Activated gamma-delta T cell treated with anti-CD3 and anti-CD28 coated beads, Interleukin-2, amount 50 U/mL, for 16 hours (primary cell): ENCODE measurements around the gene ACTR10.

Experiments
- DNase-seq: peaks from one replicate; pipeline ENCODE4 v3.0.0-alpha.2; 2020; ENCODE audit warnings: low read depth

The ACTR10 gene

DNA sequence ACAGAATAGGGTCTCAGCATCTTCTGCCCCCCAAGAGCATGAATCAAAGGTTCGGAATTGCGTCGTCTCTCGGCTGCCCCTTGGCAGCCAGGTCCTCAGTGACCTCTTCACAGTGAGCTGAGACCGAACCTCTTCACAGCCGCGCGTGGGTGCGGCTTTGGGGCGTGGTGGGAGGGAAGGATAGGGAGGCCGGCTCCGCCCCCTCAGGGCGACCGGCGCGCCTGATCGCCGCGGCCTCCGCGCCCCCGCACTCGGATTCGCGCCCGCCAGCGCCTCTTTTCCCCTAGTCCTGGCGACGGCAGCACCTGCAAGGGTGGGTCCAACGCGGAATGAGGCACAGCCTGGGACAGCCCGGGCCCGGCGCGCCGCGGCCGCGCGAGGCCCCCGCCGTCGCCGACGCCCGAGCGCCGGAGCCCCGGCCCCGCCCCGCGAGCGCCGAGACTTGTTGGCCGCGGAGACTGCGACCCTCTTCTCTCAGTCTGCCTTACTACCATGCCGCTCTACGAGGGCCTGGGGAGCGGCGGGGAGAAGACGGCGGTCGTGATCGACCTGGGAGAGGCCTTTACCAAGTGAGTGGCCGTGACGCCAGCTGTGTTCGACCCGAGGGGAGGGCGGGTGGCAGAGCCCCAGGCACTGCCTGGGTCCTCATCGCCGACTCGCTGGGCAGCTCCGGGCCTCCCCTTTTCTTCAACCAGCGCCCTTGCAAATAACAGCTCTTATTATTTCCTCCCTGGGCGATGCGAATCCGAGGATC, at the start of gene ACTR10:
Gene ACTR10, plus strand, starts transcription at position 424 of the 754 bp plus-strand sequence. Its CDS starts 69 bp downstream, at position 493.
- DNase-seq: peak; percentile 74

DNA sequence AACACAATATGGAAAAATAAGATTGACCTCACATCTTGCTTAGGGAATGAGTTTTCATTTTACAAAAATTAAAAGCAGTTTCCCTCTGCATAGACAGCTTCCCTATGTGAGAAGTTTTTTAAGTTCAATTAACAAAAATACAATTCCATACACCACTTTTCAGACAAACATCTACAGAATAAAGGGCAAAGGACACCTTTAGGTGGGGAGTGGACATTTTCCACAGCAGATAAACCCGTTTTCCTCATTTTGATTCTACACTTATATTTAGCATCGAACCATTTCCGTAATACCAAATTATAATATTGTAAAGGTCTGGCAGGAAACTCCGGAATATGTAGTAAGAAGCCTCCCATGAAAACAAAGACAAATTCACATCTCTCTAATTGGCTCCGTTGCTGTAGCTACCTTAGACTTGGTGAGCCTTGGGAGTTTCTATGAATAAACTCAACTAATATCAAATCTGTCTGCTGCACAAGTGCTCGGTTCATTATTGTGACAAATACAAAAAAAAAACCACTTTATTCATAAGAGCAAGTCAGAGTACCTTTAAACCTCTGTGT, 49.6 kb upstream of the ACTR10 start:
- no peak for DNase-seq

DNA sequence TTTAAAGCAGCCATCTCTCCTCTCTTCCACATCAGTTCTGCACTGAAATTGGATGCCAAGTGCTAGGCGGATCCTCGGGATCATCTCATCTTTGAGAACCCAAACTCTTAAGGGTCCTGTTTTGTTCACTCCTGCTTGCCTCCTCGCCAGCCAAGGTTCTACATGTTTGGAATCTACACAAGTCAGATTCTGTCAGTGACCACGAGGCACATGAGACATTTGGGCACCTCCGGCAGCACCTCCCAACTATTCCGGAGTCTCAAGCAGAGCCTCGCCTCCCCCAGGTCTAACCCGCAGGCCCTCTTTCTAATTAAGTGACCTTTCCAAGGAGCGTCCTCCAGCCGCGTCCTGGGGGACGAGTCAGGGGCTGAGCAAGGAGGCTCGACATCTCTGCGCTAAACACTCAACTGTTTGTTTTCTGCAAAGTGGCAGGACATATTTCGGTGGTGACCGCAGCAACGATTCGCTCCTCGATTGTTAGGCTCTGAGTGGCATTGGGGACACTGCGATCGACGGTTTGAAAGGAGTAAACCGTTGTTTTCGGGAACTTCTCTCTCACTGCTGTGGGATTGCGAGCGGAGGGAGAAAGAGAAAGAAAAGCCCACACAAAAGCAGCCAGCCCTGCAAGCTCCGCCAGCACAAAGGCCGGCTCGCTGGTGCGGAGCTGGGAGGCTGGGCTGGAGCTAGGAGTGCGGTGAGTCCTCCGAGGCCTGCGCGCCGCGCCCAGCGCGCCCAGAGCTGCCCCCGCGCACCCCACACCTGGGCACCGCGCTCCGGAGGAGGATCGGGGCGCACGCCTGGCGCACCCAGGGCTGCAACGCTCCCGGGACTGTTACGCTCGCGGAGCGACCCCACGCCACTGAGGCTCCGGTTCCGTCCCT, 48.6 kb upstream of the ACTR10 start:
- no peak for DNase-seq

DNA sequence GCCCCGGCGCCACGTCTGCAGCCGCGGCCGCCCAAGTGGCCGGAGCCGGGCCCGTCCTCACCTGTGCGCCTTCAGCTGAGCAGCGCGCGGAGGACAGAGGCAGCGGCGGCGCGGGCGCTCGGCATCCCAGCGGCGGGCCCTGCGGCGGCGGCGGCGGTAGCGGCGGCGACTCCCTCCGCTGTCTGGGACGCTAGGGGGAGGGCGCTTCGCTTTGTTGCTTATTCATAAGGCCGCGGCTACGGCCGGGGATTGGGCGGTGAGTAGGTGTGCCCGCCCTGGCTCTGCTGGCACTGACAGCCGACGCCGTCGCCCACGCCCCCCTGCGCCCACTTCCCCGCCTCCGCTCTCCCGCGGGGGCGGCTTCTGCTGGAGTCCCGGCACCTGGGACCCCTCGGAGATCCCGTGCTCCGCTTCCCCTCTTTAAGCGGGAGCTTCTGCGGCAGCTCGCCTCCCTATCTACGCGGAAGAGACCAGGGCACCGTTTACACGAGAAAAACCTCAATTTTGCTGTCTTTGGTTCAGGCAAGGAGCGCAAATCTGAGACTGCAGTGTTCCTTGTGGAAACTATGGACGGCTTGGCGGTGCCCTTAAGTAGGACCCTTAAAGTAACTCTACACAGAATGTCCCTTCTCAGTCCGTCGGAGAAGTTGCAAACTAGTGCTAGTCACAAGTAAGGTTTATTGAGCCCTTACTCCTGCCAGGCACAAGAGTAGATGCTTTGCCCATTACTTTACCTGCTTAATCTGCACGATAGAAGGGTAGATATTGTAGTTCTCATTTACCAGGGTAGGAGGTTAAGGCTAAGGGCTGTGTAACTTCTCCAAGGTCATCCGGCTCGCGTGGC, 47.7 kb upstream of the ACTR10 start, which contains the start of gene ARMH4:
Gene ARMH4, minus strand, starts transcription at position 200 of the 844 bp plus-strand sequence. CDS start 12,855 bp downstream, outside the sequence.
- DNase-seq: peak; percentile 31

DNA sequence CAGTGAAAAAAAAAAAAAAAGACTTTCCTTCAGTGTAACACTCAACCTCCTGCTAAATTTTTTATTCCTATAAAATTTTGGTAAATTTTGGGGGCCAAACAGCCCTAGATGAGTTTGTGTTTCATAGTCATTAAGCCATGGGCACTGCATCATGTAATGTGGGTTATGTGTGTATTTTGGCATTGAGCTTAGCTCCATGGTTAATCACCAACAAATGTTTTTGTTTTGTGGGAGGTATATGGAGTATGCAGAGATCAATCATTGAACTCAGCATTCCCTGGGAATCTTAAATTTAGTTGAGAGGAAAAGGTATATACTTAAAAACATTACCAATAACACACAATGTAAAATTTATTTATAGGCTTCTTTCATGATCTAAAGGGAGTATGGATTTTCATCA, 39.4 kb upstream of the ACTR10 start:
- DNase-seq: no peak

DNA sequence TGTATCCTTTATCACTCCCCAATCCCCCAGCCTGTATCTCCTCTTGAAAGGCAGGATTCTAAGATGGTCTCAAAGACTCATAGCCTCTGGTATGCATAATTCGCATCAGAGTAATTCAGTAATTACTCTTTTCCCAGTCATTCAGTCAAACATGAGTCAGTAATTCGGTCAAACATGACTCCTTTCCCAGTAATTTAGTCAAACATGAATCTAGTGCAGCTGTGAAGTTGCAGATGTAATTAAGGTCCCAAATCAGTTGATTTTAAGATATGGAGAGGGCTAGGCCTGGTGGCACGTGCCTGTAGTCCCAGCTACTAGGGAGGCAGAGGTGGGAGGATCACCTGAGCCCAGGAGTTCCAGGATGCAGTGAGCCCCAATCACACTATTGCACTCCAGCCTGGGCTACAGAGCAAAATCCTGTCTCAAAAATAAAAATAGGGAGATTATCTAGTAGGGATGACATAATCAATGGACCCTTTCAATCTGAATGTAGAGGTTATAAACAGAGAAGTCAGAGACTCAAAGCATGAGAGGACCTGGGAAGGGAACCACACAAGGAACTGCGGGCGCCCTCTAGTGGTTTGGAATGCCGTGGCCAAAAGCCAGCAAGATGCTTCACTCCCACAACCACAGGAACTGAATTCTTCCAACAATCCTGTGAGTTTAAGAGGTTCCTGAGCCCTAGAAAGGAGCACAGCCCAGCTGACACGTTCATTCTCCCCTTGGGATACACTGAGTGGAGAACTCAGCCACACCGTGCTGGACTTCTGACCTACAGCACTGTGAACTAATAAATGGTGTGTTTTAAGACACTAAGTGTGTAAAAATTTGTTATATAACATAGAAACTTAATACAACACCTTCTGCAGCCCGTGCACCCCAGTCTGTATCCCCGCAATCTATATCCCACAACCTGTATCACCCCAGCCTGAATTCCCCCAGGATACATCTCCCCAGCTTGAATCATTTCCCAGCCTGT, 33.7 kb upstream of the ACTR10 start:
- DNase-seq: peak; percentile 66

DNA sequence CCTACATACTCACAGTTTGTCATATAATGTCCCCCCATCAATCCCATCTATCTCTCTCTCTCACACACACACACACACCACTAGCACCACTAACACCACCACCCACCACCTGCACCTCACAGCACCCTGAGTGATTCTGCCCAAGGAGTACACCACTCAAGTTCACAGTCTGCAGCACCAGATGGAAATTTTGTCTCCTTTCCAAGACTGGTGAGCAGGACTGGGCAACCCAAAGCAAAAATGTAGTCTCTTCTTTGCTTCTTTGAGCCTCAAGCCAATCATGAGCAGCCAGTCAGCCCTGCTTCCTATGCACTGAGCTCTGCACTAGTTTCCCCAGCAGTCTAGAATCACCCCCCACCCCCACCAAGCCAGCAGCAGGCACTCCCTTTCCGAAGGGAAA, 32.9 kb upstream of the ACTR10 start:
- DNase-seq: no peak

DNA sequence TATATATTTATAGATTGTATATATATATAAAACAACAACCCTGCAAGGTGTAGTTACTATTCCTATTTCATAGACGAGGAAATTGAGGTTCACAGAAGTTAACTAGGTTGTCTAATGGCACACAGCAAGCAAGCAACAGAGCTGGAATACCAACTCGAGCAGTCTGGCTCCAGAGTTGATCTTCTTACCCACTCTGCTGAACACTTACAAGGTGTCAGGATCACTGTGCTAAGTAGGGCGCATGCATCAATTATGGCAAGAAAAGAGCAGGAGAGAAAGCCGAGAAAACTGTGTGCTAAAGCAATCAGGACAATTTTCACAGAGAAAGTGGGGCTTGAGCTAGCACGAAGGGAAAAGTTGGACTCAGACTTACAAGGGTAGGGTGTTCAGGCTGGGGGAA, 32.1 kb upstream of the ACTR10 start:
- DNase-seq: no peak

DNA sequence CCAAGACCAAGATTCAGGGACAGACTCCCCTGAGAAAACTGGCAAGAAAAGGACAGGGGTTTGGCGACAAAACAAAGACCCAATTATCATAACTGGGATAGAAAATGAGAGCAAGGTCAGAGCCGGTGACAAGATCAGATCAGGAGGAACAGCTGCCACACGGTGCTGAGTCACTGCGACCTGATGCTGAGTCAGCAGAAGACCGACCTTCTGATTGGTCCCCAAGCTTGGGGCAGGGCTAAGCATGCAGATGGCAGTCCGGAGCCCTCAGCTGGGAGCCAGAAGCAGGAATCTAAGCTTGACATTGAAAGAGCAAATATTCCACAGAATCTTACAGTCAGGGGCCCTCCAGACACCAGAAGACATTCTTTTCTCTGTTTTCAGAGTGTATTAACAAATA, 28.9 kb upstream of the ACTR10 start:
- DNase-seq: no peak

DNA sequence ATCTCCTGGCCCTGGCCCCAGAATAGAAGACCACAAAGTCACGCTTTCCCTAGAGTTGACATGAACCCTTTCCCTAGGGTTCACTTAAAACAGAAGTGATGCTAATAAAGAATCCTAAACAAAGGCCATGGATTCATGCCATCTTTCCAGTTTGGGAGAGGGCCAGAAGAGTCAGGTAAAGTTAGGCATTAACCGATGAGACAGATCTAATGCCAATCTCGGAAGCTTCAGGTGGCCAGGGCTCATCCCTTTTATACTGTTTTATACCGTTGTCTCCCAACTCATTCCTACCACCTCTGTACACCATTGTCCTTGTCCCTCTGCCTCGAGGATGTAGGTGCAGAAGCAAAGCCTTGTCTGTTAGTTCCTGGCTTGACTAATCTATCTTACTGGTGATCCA, 22.8 kb upstream of the ACTR10 start:
- no peak for DNase-seq

DNA sequence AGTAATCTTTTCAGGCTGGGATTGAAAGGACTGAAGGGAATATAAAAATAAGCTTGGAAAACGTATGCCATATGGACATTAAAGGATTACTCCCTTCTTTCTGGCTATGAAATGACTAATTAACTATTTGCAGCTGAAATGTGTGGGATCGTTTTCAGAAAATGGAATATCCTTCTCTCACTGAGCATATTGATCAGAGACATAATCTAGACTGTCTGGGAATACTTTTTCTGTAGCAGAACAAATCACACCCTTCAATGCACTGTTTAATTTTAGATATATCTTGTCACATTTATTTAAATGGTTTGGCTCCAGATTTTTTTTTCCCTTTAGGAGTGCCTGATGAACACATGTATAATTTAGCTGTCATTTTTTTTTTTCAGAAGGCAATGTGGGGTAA, 10.8 kb upstream of the ACTR10 start:
- no peak for DNase-seq

DNA sequence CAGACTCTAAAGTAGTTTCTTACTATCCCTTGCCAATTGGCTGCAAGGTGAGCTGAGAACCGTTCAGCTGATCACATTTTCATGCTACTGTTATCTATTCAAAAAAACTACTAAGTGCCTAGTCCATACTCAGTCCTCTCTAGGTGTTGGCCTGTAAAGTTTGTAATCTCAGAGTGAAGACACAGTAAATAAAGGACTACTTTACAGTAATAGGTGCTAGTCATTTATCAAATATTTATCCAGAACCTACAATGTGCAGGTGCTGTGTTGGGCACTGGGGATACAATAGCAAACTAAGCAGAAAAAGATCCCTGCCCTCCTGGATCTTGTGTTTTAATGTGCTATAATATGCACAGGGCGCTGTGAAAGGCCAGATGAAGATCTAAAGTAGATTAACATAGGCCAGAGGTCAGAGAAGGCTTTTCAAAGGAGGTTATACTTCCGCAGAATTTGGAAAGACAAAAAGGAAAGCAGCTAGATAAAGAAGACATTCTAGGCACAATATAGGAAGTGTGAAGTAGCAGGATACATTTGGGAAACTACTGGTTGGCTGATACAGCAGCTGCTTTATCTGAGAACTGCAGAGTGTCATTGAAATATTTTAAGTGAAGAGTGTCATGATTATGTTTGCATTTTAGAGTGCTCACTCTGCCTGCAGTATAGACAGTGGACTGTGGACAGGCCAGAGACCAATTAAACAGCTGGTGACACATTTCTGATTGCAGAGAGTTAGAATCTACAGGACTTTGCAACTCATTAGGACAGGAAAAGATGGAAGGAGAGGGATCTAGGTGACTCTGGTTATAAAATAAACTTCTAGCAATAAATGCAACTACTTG, 8.0 kb upstream of the ACTR10 start:
- no peak for DNase-seq

DNA sequence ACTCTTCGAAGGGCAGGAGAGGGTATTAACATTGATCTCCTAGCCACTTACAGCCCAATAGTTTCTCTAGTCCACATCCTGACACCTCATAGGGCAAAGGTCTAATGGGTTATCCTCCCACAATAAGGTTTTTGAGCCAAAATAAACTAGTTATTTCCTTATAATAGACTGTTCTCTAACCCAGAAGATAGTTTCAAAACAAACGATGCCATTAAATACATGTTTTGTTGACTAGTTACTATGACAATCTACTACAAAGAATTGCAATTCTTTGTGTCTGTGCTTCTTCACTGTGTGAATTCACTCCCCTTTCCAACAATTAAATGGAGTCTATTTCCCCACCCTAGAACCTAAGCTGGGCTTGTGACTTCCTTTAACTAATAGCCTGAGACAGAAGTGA, 6.4 kb upstream of the ACTR10 start:
- DNase-seq: no peak

DNA sequence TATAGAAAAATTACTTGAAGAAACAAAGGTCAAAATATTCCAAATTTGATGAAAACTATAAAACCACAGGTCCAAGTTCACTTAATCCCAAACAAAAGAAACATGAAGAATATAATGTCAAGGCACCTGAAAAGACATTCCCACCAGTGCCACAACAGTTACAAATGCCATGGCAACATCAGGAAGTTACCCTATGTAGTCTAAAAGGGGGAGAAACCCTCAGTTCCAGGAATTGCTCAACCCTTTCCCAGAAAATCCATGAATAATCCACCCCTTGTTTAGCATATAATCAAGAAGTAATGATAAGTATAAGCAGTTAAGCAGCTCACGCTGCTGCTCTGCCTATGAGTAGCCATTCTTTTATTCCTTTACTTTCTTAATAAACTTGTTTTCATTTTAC, 3.8 kb upstream of the ACTR10 start:
- no peak for DNase-seq

DNA sequence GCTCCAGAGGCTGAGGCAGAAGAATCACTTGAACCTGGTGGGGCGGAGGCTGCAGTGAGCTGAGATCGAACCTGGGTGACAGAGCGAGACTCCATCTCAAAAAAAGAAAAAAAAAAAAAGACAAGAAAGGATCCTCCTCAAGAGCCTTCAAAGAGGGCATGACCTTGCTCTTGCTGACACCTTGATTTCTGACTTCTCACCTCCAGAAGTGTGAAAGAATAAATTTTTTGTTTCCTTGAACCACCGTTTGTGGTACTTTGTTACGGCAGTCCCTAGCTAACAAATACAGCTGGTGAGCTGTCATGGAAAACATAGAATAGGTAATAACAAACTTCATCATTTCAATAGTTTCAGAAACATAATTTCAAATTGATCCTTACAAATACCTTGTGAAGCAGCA, 1.9 kb upstream of the ACTR10 start:
- DNase-seq: no peak

DNA sequence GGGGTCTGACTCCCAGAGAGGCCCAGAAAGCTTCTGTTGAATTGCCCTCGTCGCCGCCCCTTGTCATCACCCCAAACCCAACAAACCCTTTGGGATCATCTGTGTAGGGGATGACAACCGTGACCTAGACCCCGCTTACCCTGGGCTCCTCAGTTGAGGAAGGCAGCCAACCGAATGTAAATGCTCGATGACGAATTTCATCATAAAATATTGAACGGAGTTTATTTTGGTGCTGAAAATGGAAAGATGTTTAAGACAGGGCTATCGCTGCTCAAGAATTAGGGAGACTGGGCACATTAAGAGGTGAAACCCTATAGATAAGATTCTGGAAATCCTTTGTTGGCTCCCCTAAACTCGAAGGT, 512 bp downstream of the ACTR10 start:
- no peak for DNase-seq

DNA sequence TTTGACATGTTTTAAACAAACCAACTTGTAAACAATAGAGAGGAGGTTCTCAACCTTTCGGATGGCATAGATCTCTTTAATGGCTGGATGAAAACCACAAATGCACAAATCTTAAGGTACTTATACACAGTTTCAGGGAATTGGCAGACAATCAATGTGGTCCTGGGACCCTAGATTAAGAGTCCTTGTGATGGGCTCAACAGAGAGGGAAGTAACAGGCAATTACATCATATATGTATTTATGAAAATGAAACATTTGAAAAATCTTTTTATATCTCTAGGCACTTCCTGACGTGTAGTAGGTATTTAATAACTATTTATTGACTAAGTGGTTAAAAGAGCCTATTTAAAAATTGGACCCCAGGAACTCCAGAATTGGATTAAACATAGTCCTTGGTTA, 897 bp downstream of the ACTR10 start:
- DNase-seq: no peak

DNA sequence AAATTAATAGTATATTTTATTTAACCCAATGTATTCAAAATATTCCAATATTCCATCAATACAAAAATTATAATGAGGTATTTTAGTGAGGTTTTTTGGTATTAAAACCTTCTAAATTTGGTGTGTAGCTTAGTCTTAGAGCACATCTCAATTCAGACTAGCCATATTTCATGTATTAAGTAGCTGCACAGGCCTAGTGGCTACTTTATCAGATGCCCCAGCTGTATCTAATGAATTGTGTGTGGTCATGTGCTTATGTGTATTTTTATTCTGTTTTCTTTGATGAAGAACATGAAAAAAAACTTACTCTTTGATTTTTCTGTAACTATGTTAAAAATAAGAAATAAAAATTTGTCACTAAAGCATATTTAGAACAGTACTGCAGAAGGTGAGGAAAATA, 13.2 kb downstream of the ACTR10 start:
- no peak for DNase-seq

DNA sequence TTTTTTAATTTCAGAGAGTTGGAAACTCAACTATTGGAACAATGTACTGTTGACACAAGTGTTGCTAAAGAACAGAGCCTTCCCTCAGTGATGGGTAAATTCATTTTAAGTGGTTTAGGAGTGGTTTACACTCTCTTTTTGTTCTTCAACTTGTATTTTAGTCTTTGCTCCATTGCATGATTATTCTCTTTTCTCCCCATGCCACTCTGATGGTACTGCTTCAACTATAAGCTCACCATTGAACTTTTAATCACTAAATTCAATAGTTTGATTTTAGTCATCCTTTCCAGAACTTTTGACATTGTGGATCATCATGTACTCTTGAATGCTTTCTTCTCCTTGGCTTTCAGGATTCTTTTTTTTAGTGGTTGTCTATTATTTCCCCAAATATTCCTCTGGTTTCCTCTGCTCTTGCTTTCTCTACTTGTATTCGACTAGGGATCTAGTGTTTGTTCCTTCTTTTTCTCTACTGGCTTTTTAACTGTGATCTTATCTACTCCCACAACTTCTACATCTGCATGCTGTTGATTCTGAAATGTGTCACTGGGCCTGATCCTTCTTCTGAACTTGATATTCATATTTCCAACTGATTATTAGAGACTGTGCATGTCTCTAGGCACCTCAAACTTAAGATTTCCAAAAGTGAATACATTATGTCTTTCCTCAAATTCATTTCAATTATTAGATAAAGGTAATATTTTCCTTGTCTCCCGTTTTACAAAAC, 15.4 kb downstream of the ACTR10 start:
- DNase-seq: no peak
